Ovary (tissue), 9 donors: ENCODE results near the gene STK17B. TPM values are rescaled to one million over a fixed set of nuclear protein-coding genes. Genes with fewer than 3 reads are reported as not detected.

Experiments used
- DNase-seq, 5 donors: peaks; one replicate each; pipeline ENCODE4 v3.0.0-alpha.2; 2019 to 2020
- H3K27ac ChIP-seq, 2 donors: fragments of 200-600 bp; one replicate each; pipeline versions ENCODE4 v1.5.1 to v1.8.0; 2019 to 2022
- H3K27me3 ChIP-seq: fragments of 200-600 bp; one replicate; pipeline ENCODE4 v1.8.0; 2022
- H3K36me3 ChIP-seq: fragments of 200-600 bp; sonication (generic); one replicate; pipeline ENCODE4 v1.5.1; 2019
- H3K4me1 ChIP-seq: one replicate; pipeline ENCODE4 v1.8.1; 2013; ENCODE audit warnings: mild to moderate bottlenecking, moderate library complexity; ENCODE audit not compliant: insufficient read depth
- H3K4me3 ChIP-seq: fragments of 200-600 bp; sonication (generic); one replicate; pipeline ENCODE4 v1.5.1; 2017
- H3K9me3 ChIP-seq, 2 donors: fragments of 200-600 bp in 1 of 2; sonication (generic) in 1 of 2; one replicate each; pipeline versions ENCODE4 v1.5.1 to v1.8.1; 2013 to 2019; ENCODE audit warnings: mild to moderate bottlenecking in 1 of 2, moderate library complexity in 1 of 2
- CTCF ChIP-seq, 3 donors: fragments of 450-650 bp in 2 of 3; fragments of 200-600 bp in 1 of 3; IDR thresholded peaks; one replicate each; pipeline versions ENCODE4 v1.5.1 to v1.8.0; 2016 to 2022; ENCODE audit warnings: antibody characterized with exemption in 3 of 3, mild to moderate bottlenecking in 1 of 3
- EP300 ChIP-seq: sonication (generic); formaldehyde crosslinking; IDR thresholded peaks from one replicate; pipeline ENCODE4 v1.6.1; 2017; ENCODE audit warnings: antibody characterized with exemption
- POLR2A ChIP-seq: fragments of 450-650 bp; IDR thresholded peaks from one replicate; pipeline ENCODE4 v1.6.1; 2017; ENCODE audit warnings: antibody characterized with exemption, mild to moderate bottlenecking, moderate library complexity
- WGBS, 3 donors: extraction: QIAGEN DNeasy Blood & Tissue Kit in 1 of 3; methylation state at CpG; one replicate each; pipeline versions ENCODE4 v1.1.5 to v1.1.7; 2013 to 2017; 5-methylcytosine and 5-hydroxymethylcytosine counted together
- intact Hi-C, 4 donors: fragments of 100-400 bp; cut with DNase I; formaldehyde crosslinking; loops; one replicate each; pipeline versions ENCODE4 v1.11.0 to v1.15.1; 2022 to 2023
- polyA plus RNA-seq, 2 donors: library from polyadenylated mRNA; stranded (reverse); fragments of 200-250 nt in 1 of 2; fragments of 350-450 nt in 1 of 2; fragmentation: Illumina TruSeq in 1 of 2; extraction: RNeasy Lipid Tissue Mini Kit (QIAGEN cat#74804) in 1 of 2; gene quantifications; one replicate each; pipeline ENCODE4 v1.2.3, GENCODE V29; 2013 to 2014
- total RNA-seq, 7 donors: library from RNA; depleted of rRNA in 2 of 7; stranded (reverse); fragments of >200 nt in 2 of 7; fragmentation: NEBNext Ultra II Directional in 3 of 7; extraction: Animal tissue kit (Norgen Biotek cat#: 25700) in 3 of 7; gene quantifications; one replicate each; pipeline versions ENCODE4 v1.1.0 to v1.2.4, GENCODE V29; 2016 to 2023
- donor health status: DM: no; HTN: no; CAD: no; lungs with moderate emphysema.
- donor health status: DM: no; HTN: no; CAD: no.
- donor health status: Bipolar disorder and iron deficiency.
- donor health status: DM: yes; HTN: yes; CAD: no.
- donor health status: DM: no; HTN: no; CAD: no.
- donor health status: DM: yes; HTN: yes; CAD: no.

STK17B gene
- total and polyA plus RNA-seq, 9 donors, result 1.7 to 28.4 (median 4.9) TPM

- intact Hi-C loops, result no loop called here
- 88 to 95% (median 92%) methylated on average over 5 of the region's 5 CpGs for WGBS, 3 donors
- Histone ChIP-seq H3K36me3 (no peaks in the 10 kb centered on the region), H3K4me3 (no peak overlapping the region), H3K9me3 (no peaks in the 10 kb centered on the region), H3K27ac (no peak overlapping the region), H3K27me3 (no peaks in the 10 kb centered on the region), H3K4me1 (no peaks in the 10 kb centered on the region)
- no peak for DNase-seq
- no peak for TF ChIP-seq CTCF (IDR thresholded peaks at IDR 0.05)
- TF ChIP-seq EP300, result no peak
- TF ChIP-seq POLR2A, result no peak
Observed at GRCh38 chr2:196083601-196084000, 87.8 kb downstream of the STK17B start.

Other genes with a start within 250 kb of the STK17B start
- gene DNAH7, start 102.7 kb downstream of the STK17B start, total RNA-seq, result 10 to 100 TPM in 1 of 7 donors, 1 to 10 TPM in 5, under 1 TPM in 1; 0.86 to 27.3 (median 2.3) TPM
- gene DNAH7, start 102.7 kb downstream of the STK17B start, polyA plus RNA-seq, result under 1 TPM; 0.30 to 0.73 TPM